A673 (cell line): ENCODE measurements around the gene SOX21. TPM values are rescaled to one million over a fixed set of nuclear protein-coding genes. Genes with fewer than 3 reads are reported as not detected.
"Not testable (repeated sequence)": the region's sequence is repeated elsewhere in the genome, so short reads cannot be mapped to it uniquely, and the experiment has no call there.

Source experiments
- BruUV-seq: library from RNA; stranded (reverse); fragments of 400-500 nt; replicated peaks from 2 replicates; lab custom pipeline; 2021; lab: Mats Ljungman, UMichigan
- CTCF ChIA-PET: fragments of 300-600 bp; sonication (Branson Sonifier 250); formaldehyde crosslinking; loops from one replicate; lab custom pipeline; 2022; ENCODE audit warnings: antibody characterized with exemption; lab: Charles Lee
- POLR2A ChIA-PET: fragments of 300-600 bp; sonication (Branson Sonifier 250); formaldehyde crosslinking; loops from one replicate; lab custom pipeline; 2022; ENCODE audit warnings: antibody characterized with exemption; ENCODE audit not compliant: low non-redundant PET; lab: Charles Lee
- DNase-seq: peaks from one replicate; pipeline ENCODE4 v3.0.0-alpha.2; 2015; ENCODE audit warnings: low spot score
- H3K27ac ChIP-seq: fragments of 200-600 bp; sonication (generic); 2 replicates; pipeline ENCODE4 v1.5.1; 2016; ENCODE audit warnings: mixed run types, low read depth, mild to moderate bottlenecking, mixed read lengths, antibody characterized with exemption, low read length; ENCODE audit not compliant: poor library complexity, severe bottlenecking
- H3K27me3 ChIP-seq: fragments of 200-600 bp; sonication (generic); replicated peaks from 2 replicates; pipeline ENCODE4 v1.6.1; 2017; ENCODE audit warnings: mixed run types, low read depth, mild to moderate bottlenecking, mixed read lengths, antibody characterized with exemption, low read length; ENCODE audit not compliant: insufficient read depth, poor library complexity
- H3K36me3 ChIP-seq: fragments of 200-600 bp; sonication (generic); 2 replicates; pipeline ENCODE4 v1.6.1; 2016; ENCODE audit warnings: mixed run types, mild to moderate bottlenecking, mixed read lengths, antibody characterized with exemption, low read length; ENCODE audit not compliant: insufficient read depth, poor library complexity, severe bottlenecking
- H3K4me1 ChIP-seq: fragments of 200-600 bp; sonication (generic); 2 replicates; pipeline ENCODE4 v1.6.1; 2017; ENCODE audit warnings: mixed run types, mild to moderate bottlenecking, mixed read lengths, antibody characterized with exemption, low read length; ENCODE audit not compliant: insufficient read depth, poor library complexity, severe bottlenecking
- H3K4me3 ChIP-seq: fragments of 200-600 bp; sonication (generic); 2 replicates; pipeline ENCODE4 v1.5.1; 2016; ENCODE audit warnings: low read depth, mixed run types, mild to moderate bottlenecking, mixed read lengths, low read length; ENCODE audit not compliant: poor library complexity, severe bottlenecking
- H3K9me3 ChIP-seq: fragments of 200-600 bp; sonication (generic); 2 replicates; pipeline ENCODE4 v1.6.1; 2016; ENCODE audit warnings: mixed run types, low read depth, mild to moderate bottlenecking, mixed read lengths, antibody characterized with exemption, low read length; ENCODE audit not compliant: poor library complexity, severe bottlenecking
- EZH2 ChIP-seq: fragments of 200-600 bp; sonication (generic); IDR thresholded peaks from 2 replicates; pipeline ENCODE4 v1.6.1; 2017; ENCODE audit warnings: borderline replicate concordance, low read depth, mild to moderate bottlenecking, mixed read lengths, antibody characterized with exemption, low read length; ENCODE audit not compliant: poor library complexity, severe bottlenecking
- intact Hi-C: fragments of 100-400 bp; cut with micrococcal nuclease; formaldehyde crosslinking; loops from one replicate; pipeline ENCODE4 v1.10.0; 2022; ENCODE audit not compliant: unreplicated experiment
- total RNA-seq: library from RNA; stranded (reverse); gene quantifications from 2 replicates; pipeline ENCODE4 v1.2.3, GENCODE V29; 2021
- TF ChIP-seq, protein P1 (sequence below): fragments of 300-800, 200-600 bp; sonication (generic); conservative IDR thresholded peaks from 2 replicates; pipeline ENCODE4 v1.5.1; 2017; ENCODE audit warnings: low read depth, mild to moderate bottlenecking, antibody characterized with exemption, low read length, moderate library complexity, mixed read lengths

Gene SOX21
- total RNA-seq, 1 experiment from 2014 or later, result not detected

DNA sequence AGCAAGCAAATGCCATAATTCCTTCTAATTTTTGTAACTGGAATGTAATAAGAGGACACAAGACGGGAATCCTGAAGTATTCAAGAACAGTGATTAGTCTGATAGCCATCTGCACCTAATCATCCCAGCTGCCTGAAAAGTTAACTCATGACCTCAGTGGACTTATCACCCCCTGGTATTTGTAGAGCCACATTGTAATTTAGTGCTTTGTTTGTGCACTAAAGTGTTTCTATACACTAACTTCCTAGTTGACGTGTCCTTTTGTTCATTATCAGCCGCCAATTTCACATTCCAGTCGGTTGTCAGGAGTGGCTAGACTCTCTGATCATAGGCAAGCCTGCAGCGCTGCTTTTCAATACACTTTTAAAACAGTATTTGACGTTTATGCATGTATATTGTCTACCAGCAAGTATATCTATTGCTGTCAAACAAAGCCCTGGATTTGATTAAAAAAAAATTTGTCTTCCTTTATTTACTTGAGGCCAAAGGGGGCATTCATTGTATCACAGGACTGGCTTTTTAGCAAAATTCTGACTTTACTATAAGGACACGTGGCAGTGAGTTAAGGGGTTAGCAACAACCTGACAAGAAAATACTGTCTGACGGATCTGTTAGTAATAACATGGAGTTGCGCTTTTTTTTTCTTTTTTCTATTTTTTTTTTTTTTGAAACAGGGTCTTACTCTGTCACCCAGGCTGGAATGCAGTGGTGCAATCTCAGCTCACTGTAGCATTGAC, 10.4 kb upstream of the SOX21 start:
- Histone ChIP-seq H3K36me3 (no peaks in the 10 kb centered on the region), H3K4me3 (no peak overlapping the region), H3K9me3 (no peaks in the 10 kb centered on the region), H3K27ac (no peak overlapping the region), H3K4me1 (no peaks in the 10 kb centered on the region), H3K27me3 (peaks cover 17% of the 10 kb centered on the region)
- intact Hi-C loops, result no loop called here
- POLR2A ChIA-PET, result no interaction called here
- BruUV-seq, result no TSS peak
- CTCF ChIA-PET, result no interaction called here
- DNase-seq, result no peak
- TF ChIP-seq EZH2, result no peak
- TF ChIP-seq, protein P1, sequence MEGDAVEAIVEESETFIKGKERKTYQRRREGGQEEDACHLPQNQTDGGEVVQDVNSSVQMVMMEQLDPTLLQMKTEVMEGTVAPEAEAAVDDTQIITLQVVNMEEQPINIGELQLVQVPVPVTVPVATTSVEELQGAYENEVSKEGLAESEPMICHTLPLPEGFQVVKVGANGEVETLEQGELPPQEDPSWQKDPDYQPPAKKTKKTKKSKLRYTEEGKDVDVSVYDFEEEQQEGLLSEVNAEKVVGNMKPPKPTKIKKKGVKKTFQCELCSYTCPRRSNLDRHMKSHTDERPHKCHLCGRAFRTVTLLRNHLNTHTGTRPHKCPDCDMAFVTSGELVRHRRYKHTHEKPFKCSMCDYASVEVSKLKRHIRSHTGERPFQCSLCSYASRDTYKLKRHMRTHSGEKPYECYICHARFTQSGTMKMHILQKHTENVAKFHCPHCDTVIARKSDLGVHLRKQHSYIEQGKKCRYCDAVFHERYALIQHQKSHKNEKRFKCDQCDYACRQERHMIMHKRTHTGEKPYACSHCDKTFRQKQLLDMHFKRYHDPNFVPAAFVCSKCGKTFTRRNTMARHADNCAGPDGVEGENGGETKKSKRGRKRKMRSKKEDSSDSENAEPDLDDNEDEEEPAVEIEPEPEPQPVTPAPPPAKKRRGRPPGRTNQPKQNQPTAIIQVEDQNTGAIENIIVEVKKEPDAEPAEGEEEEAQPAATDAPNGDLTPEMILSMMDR, result no peak

DNA sequence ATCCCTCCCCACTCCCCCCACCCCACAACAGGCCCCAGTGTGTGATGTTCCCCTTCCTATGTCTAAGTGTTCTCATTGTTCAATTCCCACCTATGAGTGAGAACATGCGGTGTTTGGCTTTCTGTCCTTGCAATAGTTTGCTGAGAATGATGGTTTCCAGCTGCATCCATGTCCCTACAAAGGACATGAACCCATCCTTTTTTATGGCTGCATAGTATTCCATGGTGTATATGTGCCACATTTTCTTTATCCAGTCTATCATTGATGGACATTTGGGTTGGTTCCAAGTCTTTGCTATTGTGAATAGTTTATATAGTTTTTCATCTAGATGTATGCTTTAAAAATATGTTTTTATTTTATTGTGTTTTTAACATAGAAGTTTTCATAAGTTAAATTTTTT, 6.4 kb upstream of the SOX21 start:
- H3K4me3 ChIP-seq, BruUV-seq, H3K9me3 ChIP-seq, DNase-seq, POLR2A ChIA-PET, CTCF ChIA-PET, H3K27ac ChIP-seq, H3K36me3 ChIP-seq, intact Hi-C loops, H3K4me1 ChIP-seq: not testable (repeated sequence)
- peaks cover 53% of the 10 kb centered on the region for H3K27me3 ChIP-seq

DNA sequence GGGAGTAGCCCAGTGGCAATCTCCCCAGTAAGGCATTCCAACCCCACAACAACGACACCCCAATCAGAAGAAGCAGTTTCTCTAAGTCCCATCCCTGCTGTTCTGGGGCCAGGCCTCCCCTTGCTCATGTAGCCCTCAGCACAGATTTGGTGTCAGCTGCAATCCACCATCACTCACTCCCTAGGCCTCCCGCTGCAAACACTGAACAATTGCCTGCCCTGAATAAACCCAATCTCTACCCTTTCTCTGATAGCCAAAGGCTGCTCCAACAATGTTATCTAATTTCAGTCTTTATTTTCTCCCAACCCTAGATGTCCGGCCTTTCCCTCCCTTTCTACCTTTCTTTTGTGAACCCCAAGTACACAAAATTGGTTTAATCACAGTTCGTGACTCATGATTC, 5.6 kb upstream of the SOX21 start:
- BruUV-seq, result no TSS peak
- intact Hi-C loops, result no loop called here
- Histone ChIP-seq H3K9me3 (no peaks in the 10 kb centered on the region), H3K4me1 (no peaks in the 10 kb centered on the region), H3K27me3 (peaks cover 60% of the 10 kb centered on the region), H3K4me3 (no peak overlapping the region), H3K36me3 (no peaks in the 10 kb centered on the region), H3K27ac (no peak overlapping the region)
- no peak for TF ChIP-seq EZH2
- TF ChIP-seq, protein P1, result no peak
- no peak for DNase-seq
- ChIA-PET POLR2A (no interaction called here), CTCF (interaction anchor here (0.5 kb wide), 1 partner anchor 27 kb away, joined by 3 read pairs; no protein-coding TSS in a partner anchor)

DNA sequence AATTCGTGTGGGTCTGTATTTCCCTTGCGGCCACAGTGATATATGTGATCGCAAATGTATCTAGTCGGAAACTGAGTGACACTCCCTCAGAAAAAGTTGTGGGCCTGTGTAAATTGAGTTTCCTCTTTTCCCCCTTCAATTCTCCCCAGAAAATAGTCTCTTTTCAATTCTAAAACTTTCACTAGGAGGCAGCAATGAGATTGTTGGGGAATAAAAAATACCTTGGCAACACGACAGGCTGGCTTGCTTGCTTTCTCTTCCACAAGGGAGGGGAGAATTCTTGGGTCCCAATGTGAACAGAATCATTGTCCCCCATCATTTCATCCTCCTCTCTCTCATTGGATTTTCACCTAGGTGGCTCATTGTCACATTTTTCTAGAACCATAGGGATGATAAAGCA, 3.7 kb upstream of the SOX21 start:
- Histone ChIP-seq H3K4me1 (peaks cover 5% of the 10 kb centered on the region), H3K36me3 (no peaks in the 10 kb centered on the region), H3K27ac (no peak overlapping the region), H3K4me3 (no peak overlapping the region), H3K27me3 (peaks cover 64% of the 10 kb centered on the region), H3K9me3 (no peaks in the 10 kb centered on the region)
- CTCF ChIA-PET, result interaction anchor here (0.6 kb wide), 1 partner anchor 688 kb away, joined by 3 read pairs; no protein-coding TSS in a partner anchor
- POLR2A ChIA-PET, result interaction anchor here (0.6 kb wide), 1 partner anchor 236 kb away, joined by 4 read pairs; no protein-coding TSS in a partner anchor
- DNase-seq, result no peak
- intact Hi-C loops, result no loop called here
- no TSS peak for BruUV-seq
- TF ChIP-seq, protein P1, result peak; percentile 36; the same call in 1 of the 2 replicates
- TF ChIP-seq EZH2, result no peak
